ENCODE results near the gene SESTD1. TPM values are rescaled to one million over a fixed set of nuclear protein-coding genes. Genes with fewer than 3 reads are reported as not detected.

Gene SESTD1
- total RNA-seq, 4 donors from 2014 or later: 9.7 to 28.1 (median 21.3) TPM

DNA sequence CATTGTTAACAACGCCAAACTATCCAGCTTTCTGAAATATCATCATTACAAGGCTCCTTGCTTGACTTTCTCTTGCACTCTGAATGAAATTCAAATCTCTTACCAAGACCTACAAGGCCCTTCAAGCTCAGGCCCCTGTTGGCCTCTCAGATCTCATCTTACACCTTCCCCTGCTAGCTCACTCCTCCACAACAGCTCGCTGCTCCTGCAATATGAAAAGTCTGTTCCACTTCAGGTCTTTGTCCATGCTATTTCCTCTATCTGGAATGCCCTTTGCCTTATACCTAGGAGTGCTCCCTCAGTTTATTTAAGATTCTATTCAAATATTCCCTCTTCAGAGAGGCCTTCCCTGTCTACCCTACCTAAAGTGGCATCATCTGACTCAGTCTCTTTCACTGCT is 91.7 kb downstream of the SESTD1 start:
- DNase-seq: no peak
- WGBS, 2 donors: 92 to 93% methylated on average over 2 of the region's 2 CpGs
- H3K4me1 ChIP-seq: no peaks in the 10 kb centered on the region
- H3K9me3 ChIP-seq: no peaks in the 10 kb centered on the region
- no peaks in the 10 kb centered on the region for H3K36me3 ChIP-seq
- H3K27me3 ChIP-seq: no peaks in the 10 kb centered on the region
- no peak overlapping the region for H3K4me3 ChIP-seq (replicated peaks in 1 of 3)
- H3K27ac ChIP-seq: no peak overlapping the region
- intact Hi-C loops (cut with DNase I): no loop called here
- TF ChIP-seq, protein P1, sequence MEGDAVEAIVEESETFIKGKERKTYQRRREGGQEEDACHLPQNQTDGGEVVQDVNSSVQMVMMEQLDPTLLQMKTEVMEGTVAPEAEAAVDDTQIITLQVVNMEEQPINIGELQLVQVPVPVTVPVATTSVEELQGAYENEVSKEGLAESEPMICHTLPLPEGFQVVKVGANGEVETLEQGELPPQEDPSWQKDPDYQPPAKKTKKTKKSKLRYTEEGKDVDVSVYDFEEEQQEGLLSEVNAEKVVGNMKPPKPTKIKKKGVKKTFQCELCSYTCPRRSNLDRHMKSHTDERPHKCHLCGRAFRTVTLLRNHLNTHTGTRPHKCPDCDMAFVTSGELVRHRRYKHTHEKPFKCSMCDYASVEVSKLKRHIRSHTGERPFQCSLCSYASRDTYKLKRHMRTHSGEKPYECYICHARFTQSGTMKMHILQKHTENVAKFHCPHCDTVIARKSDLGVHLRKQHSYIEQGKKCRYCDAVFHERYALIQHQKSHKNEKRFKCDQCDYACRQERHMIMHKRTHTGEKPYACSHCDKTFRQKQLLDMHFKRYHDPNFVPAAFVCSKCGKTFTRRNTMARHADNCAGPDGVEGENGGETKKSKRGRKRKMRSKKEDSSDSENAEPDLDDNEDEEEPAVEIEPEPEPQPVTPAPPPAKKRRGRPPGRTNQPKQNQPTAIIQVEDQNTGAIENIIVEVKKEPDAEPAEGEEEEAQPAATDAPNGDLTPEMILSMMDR (IDR thresholded peaks at IDR 0.05): no peak
- no peak for TF ChIP-seq POLR2A (IDR thresholded peaks at IDR 0.05)

DNA sequence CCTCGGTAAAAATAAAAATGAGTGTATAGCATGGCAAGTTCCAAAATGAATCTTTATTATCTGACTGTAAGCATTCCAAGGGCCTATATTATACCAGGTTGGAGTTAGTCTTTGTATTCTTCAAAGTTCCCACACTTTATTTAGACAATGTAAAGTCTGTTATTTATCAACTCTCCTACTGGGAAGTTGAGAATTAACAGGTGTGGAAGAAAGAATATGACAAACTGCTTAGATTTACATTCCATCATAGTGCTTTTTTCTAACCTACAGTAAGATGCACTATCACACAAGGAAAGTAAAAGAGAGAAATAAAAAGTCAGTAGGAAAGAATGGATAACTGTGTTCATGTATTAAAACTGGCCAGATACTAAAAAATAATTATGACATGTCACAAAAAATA is 93.3 kb downstream of the SESTD1 start:
- no peak for DNase-seq
- intact Hi-C loops (cut with DNase I): no loop called here
- WGBS, 2 donors: 86 to 96% methylated on average over 1 of the region's 1 CpG

DNA sequence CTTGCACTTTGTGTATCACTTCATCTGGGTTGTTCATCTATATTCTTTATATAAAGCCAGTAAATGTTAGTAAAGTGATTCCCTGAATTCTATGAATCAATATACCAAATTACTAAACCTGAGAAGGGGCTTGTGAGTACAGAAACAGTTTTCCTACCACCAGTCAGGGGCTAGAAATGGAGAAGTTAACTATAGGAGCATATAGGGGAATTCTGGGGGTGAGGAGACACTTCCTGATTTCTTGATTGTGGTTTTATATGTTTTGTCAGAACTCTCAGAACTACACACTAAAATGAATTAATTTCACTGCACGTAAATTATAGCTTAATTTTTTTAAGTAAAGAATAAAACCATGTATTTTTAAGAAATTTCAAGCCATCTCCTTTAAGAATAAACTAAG is 93.7 kb downstream of the SESTD1 start:
- H3K4me3 ChIP-seq (replicated peaks in 1 of 3): no peak overlapping the region
- H3K4me1 ChIP-seq: no peaks in the 10 kb centered on the region
- WGBS, 2 donors: 88 to 99% methylated on average over 1 of the region's 1 CpG
- no peak for TF ChIP-seq POLR2A (IDR thresholded peaks at IDR 0.05)
- TF ChIP-seq, protein P1 (IDR thresholded peaks at IDR 0.05): no peak
- no peaks in the 10 kb centered on the region for H3K9me3 ChIP-seq
- H3K27me3 ChIP-seq: no peaks in the 10 kb centered on the region
- no peak overlapping the region for H3K27ac ChIP-seq
- no peaks in the 10 kb centered on the region for H3K36me3 ChIP-seq
- intact Hi-C loops (cut with DNase I): no loop called here
- no peak for DNase-seq

More for the DNA sequence above, 93.3 kb downstream of the SESTD1 start:
- Histone ChIP-seq H3K4me3 (replicated peaks in 1 of 3) (no peak overlapping the region), H3K4me1 (no peaks in the 10 kb centered on the region), H3K36me3 (no peaks in the 10 kb centered on the region), H3K27me3 (no peaks in the 10 kb centered on the region), H3K27ac (no peak overlapping the region), H3K9me3 (no peaks in the 10 kb centered on the region)
- TF ChIP-seq POLR2A (IDR thresholded peaks at IDR 0.05): no peak
- TF ChIP-seq, protein P1 (IDR thresholded peaks at IDR 0.05): no peak

DNA sequence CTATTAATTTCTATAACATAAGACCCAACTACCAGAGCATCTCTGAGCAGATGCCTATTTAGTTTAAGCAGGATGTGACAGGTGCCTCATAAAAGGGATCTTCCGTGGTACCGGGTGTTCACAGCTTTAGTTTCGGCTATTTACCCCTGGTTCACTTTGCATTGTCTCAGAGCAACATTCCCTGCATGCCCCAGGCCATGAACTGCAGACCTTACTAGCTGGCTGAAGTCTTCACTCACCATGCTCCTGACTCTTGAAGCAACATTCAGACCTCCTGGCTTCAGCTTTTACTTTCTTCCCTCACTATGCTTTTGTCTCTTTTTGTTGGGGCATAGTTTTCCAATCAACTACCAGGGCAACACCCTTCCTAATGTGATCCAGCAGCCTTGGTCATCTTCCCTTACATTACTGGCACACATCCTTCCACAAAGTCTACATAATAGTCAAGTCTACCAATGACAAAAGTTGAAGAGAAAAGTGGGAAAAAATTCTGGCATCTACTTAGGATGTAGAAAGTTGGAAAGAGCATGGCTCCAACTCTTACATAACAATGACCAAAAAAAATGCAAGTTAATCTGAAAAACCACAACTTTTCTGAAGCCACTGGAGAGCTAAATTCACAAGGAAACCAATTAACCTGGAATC is 99.2 kb downstream of the SESTD1 start:
- H3K4me1 ChIP-seq: no peaks in the 10 kb centered on the region
- H3K36me3 ChIP-seq: no peaks in the 10 kb centered on the region
- no peak overlapping the region for H3K27ac ChIP-seq
- intact Hi-C loops (cut with DNase I): no loop called here
- WGBS, 2 donors: 79 to 90% methylated on average over 3 of the region's 3 CpGs
- H3K27me3 ChIP-seq: no peaks in the 10 kb centered on the region
- TF ChIP-seq, protein P1 (IDR thresholded peaks at IDR 0.05): no peak
- TF ChIP-seq POLR2A (IDR thresholded peaks at IDR 0.05): no peak
- H3K9me3 ChIP-seq: no peaks in the 10 kb centered on the region
- DNase-seq: no peak
- H3K4me3 ChIP-seq (replicated peaks in 1 of 3): no peak overlapping the region

DNA sequence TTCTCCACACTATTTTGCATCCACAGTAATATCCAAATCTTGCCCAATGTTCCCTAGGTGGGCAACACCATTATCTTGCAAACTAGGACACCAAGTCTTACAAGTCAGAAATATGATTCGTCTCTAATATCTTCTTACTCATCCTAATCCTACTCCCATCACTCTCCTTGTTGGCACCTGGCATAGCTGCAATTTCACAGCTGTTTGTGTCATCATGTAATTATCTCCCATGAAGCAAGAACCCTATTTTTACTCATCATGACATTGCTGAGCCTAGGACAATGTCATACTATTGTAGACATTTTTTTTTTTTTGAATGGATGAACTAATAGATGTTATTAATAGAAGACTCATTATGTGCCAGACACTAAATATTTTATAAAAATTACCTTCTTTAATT is 123.4 kb downstream of the SESTD1 start:
- intact Hi-C loops (cut with DNase I): no loop called here
- WGBS, 2 donors: 91 to 98% methylated on average over 1 of the region's 1 CpG
- Histone ChIP-seq H3K4me1 (no peaks in the 10 kb centered on the region), H3K36me3 (no peaks in the 10 kb centered on the region), H3K27ac (no peak overlapping the region), H3K27me3 (no peaks in the 10 kb centered on the region), H3K4me3 (replicated peaks in 1 of 3) (no peak overlapping the region), H3K9me3 (no peaks in the 10 kb centered on the region)
- no peak for DNase-seq
- no peak for TF ChIP-seq POLR2A (IDR thresholded peaks at IDR 0.05)
